GM12801 (cell line): Measurements from ENCODE around the gene ICA1.

Experiments
- CTCF ChIP-seq: IDR thresholded peaks from one replicate; pipeline ENCODE4 v1.5.1; 2011; ENCODE audit warnings: control low read depth; ENCODE audit not compliant: insufficient read length; ENCODE audit errors: extremely low read depth

Gene ICA1

GRCh38 chr7:8084836-8085235, 177.1 kb downstream of the ICA1 start:
- TF ChIP-seq CTCF, result no peak

- TF ChIP-seq CTCF, result no peak
Observed at GRCh38 chr7:8082762-8083161, 179.2 kb downstream of the ICA1 start.

GRCh38 chr7:8078418-8078817, 183.5 kb downstream of the ICA1 start:
- no peak for TF ChIP-seq CTCF

- no peak for TF ChIP-seq CTCF
Observed at GRCh38 chr7:8070451-8071180, 191.4 kb downstream of the ICA1 start.

GRCh38 chr7:8068892-8069686, 192.9 kb downstream of the ICA1 start:
- TF ChIP-seq CTCF, result no peak

GRCh38 chr7:8065356-8065813, 196.6 kb downstream of the ICA1 start:
- TF ChIP-seq CTCF, result no peak

- no peak for TF ChIP-seq CTCF
Observed at GRCh38 chr7:8064828-8065227, 197.1 kb downstream of the ICA1 start.
